Renal cortical epithelial cell (primary cell): ENCODE results near the gene KEL. TPM values are rescaled to one million over a fixed set of nuclear protein-coding genes. Genes with fewer than 3 reads are reported as not detected.
"Not testable (repeated sequence)": the region's sequence is repeated elsewhere in the genome, so short reads cannot be mapped to it uniquely, and the experiment has no call there.

Experiments
- DNase-seq: peaks from one replicate; pipeline ENCODE4 v3.0.0-alpha.2; 2011; ENCODE audit warnings: low read depth
- total RNA-seq: library from RNA; depleted of rRNA; stranded (reverse); fragments of >200 nt; gene quantifications from 2 replicates; pipeline ENCODE4 v1.2.3, GENCODE V29; 2014

KEL gene, protein sequence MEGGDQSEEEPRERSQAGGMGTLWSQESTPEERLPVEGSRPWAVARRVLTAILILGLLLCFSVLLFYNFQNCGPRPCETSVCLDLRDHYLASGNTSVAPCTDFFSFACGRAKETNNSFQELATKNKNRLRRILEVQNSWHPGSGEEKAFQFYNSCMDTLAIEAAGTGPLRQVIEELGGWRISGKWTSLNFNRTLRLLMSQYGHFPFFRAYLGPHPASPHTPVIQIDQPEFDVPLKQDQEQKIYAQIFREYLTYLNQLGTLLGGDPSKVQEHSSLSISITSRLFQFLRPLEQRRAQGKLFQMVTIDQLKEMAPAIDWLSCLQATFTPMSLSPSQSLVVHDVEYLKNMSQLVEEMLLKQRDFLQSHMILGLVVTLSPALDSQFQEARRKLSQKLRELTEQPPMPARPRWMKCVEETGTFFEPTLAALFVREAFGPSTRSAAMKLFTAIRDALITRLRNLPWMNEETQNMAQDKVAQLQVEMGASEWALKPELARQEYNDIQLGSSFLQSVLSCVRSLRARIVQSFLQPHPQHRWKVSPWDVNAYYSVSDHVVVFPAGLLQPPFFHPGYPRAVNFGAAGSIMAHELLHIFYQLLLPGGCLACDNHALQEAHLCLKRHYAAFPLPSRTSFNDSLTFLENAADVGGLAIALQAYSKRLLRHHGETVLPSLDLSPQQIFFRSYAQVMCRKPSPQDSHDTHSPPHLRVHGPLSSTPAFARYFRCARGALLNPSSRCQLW
- 0.20 TPM in 1 of 2 replicates, not detected in the other for total RNA-seq

DNA sequence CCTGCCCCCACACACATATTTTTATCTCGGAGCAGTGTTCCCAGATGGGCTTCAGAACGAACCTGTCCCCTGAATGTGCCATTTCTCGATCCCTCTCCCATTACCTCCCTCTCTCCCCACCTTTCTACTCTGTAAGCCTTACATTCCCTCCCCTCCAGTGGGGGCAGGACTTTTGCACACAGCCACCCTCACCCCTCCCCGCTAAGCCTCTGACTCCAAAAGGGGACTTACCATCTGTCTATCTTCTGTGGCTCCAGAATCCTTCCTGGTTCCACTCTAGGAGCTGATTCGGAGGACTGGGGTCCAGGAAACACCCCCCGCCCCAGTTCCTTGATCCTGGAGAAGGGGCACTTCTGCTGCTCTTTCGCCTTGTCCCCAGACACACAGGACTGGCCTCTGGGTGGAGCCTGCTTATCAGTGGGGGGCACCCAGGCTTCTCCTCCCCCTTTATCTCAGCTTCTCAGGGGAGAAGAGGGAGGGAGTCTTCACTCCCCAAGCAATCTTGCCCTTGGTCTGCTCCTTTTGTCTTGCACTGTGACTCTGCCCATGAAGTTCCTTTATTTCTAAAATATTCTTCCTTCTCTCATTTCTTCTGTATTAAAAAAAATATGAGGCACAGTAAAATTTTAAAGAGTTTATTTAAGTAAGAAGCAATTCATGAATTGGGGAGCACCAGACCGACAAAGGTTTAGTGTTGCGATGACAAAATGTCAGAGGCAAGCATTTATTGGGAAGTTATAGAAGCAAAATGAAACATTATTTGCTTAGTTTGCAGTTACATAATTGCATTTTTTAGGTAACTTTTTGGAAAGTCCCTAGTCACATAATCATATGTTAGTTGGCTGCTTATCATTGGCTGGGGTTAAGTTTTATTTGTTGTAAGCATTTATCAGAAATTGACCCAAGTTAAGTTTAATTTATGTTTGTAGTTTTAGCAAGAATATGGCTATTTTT is at the start of gene KEL:
Gene KEL (minus strand): TSS at position 391 of the 954 bp plus-strand sequence. CDS start 157 bp downstream, at position 234.
- no peak for DNase-seq

- peak; percentile 20 for DNase-seq
Measured at GRCh38 chr7:143008007-143008901, 46.1 kb upstream of the KEL start.

DNA sequence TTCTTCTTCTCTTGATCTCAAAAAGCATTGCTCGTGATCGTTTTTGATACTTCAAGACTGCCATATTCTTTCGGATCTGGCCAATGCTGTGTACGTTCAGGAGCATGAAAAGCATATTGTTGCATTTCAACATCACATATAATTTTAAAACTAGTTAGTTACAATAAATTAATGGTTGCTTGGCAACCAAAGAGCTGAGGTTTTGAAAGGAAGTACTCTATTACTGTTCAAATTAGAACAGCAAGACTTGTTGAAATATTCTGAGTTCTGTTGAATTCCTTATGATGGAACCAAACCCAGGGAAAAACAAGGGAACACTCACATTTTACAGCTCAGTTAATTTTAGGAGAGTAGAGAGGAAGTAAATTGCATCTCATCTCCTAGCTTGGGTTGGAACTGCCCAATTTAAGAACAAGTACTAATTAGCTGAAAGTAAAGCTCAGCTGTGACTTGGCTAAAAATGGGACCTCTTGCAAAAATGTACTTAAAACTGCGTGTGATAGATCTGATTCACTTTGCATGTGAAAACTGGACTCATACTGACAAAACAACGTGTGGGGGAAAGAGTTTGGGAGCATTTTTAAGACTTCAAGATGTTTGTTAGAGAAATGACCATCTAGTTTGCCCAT is 43.6 kb upstream of the KEL start:
- no peak for DNase-seq

DNA sequence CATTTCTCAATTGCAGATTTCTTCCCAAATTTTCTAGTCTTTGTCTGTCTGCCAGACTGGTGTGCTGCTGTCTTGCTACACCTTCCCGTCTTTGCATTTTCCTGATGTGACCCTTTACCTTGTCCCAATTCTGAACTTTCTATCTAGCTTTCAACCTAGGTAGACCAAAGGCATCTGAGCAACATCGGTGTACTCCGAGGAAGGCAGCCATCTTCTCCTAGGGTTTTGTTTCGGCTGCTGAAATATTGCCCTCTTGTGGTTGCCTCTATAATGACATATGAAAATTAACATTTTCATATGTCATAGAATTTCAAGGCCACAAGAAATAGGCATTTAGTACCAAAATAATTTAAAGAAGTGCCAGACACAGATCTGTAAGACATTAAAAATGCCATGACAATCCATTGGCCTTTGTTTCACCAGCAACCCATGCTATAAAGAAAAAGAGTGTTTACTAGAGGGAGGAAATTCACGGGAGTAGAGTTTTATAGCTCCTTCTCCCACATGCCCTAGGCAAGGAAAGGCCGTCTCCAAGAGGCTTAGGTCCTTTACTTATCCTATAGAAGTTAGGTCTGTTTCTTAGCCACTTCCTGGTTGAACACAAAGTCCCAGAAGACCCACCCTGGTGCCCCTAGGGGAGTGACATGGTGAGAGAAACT is 41.4 kb upstream of the KEL start:
- DNase-seq, result peak; percentile 49

GRCh38 chr7:143002898-143003297 is 40.7 kb upstream of the KEL start:
- no peak for DNase-seq

- peak; percentile 9 for DNase-seq
Measured at GRCh38 chr7:143002106-143002505, 39.9 kb upstream of the KEL start.

DNA sequence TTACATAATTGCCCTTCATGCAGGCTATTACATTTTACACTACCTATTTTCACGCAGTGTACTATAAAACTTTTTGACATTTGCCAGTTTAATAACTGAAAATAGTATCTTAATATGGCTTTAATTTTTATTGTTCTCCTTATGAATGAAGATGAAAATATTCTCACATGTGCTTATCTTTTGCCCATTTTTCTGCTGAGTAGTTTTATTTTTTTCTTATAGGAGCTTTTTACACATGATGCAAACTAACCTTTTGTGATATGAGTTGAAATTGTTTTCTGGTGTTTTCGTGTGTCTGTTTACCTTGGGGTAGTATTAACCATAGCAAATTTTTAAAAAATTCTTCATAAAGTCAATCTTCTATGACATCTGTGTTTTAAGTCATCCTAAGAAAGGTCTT is 38.5 kb upstream of the KEL start:
- DNase-seq, result no peak

DNA sequence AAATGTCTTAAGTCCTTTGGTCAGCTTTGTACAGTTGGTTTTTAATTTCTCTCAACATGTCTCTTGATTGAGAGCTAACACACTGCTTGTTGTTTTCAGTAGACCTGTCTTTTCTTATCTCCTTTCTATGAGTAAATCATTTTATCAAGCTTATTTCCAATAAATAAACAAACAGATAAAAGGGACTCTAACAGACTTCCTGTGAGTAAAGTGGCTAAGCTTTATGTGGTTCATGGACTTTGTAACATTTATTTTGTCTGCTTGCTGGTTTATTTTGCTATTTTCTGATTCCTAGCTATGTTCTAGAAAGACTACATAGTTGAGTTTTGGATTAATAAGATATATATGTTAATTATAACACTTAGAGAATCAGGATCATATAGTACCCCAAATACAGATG is 37.6 kb upstream of the KEL start:
- no peak for DNase-seq

- no peak for DNase-seq
Measured at GRCh38 chr7:142998966-142999365, 36.8 kb upstream of the KEL start.

DNA sequence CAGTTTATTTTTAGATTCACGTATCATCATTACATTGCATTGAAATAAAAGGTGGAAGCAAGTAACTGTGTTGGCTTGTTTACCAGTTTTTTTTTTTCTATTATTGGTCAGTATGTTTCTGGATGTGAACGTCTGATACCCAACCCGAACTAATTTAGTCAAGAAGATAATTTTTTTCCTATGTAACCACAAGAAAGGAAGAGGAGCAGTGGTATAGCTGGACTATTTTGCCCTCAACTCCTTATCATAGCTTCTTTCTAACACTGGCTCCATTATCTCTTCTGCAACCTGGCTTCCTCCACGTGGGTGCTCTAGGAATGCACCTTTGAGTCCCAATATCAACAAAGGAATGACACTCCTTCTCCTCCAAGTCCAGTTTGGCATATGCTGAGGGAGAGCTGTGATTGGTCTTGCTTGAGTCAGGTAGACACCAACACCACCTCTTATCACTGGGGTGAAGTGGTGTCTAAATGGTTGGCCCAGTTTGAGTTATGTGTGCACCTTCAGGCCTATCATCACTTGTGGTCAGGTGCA is 35.4 kb upstream of the KEL start:
- no peak for DNase-seq

- DNase-seq, result no peak
Measured at GRCh38 chr7:142992427-142992826, 30.3 kb upstream of the KEL start.

GRCh38 chr7:142984297-142984696 is 22.1 kb upstream of the KEL start:
- no peak for DNase-seq

GRCh38 chr7:142983825-142984224 is 21.7 kb upstream of the KEL start:
- DNase-seq, result no peak

DNA sequence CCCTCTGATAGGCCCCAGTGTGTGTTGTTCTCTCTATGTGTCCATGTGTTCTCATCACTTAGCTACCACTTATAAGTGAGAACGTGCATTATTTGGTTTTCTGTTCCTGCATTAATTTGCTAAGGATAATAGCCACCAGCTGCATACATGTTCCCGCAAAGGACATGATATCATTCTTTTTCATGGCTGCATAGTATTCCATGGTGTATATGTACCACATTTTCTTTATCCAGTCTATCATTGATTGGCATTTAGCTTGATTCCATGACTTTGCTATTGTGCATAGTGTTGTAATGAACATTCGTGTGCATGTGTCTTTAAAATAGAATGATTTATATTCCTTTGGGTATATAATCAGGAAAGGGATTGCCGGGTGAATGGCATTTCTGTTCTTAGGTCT is 16.2 kb upstream of the KEL start:
- not testable (repeated sequence) for DNase-seq

- no peak for DNase-seq
Measured at GRCh38 chr7:142974626-142975025, 12.5 kb upstream of the KEL start.

- DNase-seq, result no peak
Measured at GRCh38 chr7:142969183-142969582, 7.0 kb upstream of the KEL start.

GRCh38 chr7:142968229-142968628 is 6.1 kb upstream of the KEL start:
- DNase-seq, result no peak

DNA sequence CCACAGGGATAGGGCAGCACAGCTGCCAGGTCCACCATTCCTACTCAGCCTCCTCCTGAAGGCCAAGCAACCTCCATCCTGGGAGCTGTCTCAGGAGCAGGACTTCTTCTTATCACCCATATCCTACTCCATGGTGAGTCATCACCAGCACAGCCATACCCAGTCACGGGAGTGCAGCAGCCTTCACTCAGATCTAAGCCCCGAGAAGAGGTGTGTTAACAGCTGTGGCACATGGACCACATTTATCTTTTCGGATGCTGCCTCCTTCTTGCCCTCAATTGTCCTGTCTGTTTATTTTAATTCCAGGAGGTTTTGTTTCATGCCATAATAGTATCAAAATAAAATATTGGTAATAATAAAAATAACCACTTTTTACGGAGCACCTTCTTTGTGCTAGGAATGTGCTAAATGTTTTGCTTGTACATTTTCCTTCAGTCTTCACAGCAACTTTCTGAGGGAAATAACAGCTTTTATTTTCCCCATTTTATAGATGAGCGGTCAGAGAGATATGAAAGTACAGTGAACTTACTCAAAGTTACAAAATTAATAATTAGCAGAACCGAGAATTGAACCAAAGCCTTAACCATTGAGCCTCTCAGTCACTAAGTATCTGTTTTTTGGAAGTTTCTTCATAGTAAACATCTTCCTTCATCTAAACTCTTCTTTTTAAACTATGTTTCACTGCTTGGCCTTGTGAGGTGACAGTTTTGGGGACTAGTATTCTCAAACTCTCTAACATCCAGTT is 2.5 kb upstream of the KEL start:
- DNase-seq, result no peak

DNA sequence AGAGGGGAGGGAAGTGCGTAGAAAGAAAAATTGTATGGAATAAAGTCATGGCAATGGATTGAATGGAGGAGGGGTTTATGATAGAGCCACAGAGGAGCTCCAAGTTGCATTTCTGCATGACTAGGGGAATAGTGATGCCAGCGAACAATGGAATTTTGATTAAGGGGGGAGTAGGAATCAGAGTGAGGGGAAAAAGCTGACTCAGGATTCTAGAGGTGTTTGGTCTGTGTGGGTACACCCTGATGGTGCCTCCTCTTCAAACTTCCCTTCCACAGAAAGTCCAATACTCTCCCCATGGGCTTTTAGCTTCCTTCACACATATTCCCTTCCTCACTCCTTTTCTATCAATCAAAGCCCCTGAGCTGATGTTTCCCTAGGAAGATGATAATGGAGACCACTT is 1.8 kb upstream of the KEL start:
- no peak for DNase-seq
